22Rv1 (cell line): ENCODE results near the gene POC1B.

ENCODE experiments used
- ZFX ChIP-seq: fragments of 450-650 bp; IDR thresholded peaks from 2 replicates; pipeline ENCODE4 v1.6.1; 2017; ENCODE audit warnings: antibody characterized with exemption, borderline replicate concordance
- TF ChIP-seq, protein P1 (sequence below): fragments of 450-650 bp; IDR thresholded peaks from 2 replicates; pipeline ENCODE4 v1.5.1; 2017; ENCODE audit warnings: mild to moderate bottlenecking

DNA sequence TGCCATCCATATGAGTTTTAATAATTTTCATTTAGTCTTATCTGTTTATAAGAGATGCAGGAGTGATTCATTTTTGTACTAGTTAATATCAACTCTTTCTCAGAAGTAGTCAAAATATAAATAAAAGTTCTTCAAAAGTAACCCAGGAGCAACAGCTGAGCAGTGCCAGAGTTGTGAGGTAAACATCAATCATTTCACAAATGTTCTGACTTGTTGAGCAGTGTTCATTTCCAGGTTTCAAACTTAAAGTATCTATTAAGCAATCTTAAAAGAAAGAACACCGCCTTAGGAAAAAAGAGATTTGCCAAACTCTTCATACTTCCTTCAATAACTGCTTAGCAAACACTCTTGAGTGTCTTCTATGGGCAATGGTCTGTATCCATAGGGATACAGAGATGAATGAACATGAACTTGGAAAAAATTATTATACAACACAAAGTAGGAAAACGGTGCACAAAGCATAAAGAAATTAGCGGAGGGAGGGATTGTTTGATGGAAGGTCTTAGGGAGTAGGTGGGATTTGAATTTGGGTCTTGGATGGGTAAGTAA, 41.9 kb upstream of the POC1B start:
- TF ChIP-seq, protein P1, sequence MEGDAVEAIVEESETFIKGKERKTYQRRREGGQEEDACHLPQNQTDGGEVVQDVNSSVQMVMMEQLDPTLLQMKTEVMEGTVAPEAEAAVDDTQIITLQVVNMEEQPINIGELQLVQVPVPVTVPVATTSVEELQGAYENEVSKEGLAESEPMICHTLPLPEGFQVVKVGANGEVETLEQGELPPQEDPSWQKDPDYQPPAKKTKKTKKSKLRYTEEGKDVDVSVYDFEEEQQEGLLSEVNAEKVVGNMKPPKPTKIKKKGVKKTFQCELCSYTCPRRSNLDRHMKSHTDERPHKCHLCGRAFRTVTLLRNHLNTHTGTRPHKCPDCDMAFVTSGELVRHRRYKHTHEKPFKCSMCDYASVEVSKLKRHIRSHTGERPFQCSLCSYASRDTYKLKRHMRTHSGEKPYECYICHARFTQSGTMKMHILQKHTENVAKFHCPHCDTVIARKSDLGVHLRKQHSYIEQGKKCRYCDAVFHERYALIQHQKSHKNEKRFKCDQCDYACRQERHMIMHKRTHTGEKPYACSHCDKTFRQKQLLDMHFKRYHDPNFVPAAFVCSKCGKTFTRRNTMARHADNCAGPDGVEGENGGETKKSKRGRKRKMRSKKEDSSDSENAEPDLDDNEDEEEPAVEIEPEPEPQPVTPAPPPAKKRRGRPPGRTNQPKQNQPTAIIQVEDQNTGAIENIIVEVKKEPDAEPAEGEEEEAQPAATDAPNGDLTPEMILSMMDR = no peak
- no peak for TF ChIP-seq ZFX
